Frontal cortex (tissue), 4 donors: ENCODE measurements around the gene CFAP299. TPM values are rescaled to one million over a fixed set of nuclear protein-coding genes. Genes with fewer than 3 reads are reported as not detected.

ENCODE experiments used
- DNase-seq, 2 donors: peaks; one replicate each; pipeline ENCODE4 v3.0.0; 2012; ENCODE audit warnings: low spot score in 2 of 2
- FAIRE-seq: peaks from 2 replicates; lab custom pipeline; 2012; peaks lifted over from hg19 to GRCh38; lab: Jason Lieb, UNC
- total RNA-seq: library from RNA; depleted of rRNA; stranded (reverse); fragments of >200 nt; gene quantifications from one replicate; pipeline ENCODE4 v1.2.3, GENCODE V29; 2014
- donor health status: control.
- donor health status: control.
- donor health status: control.

Gene CFAP299
- total RNA-seq, 1 donor from 2014 or later: 1.2 TPM

- FAIRE-seq (no peak), DNase-seq (no peak)
Observed at GRCh38 chr4:80852061-80852460, 516.5 kb downstream of the CFAP299 start.

- no peak for DNase-seq
Observed at GRCh38 chr4:80873571-80873970, 538.0 kb downstream of the CFAP299 start.

GRCh38 chr4:80874979-80875378 is 539.4 kb downstream of the CFAP299 start:
- DNase-seq (no peak), FAIRE-seq (no peak)

More at GRCh38 chr4:80873571-80873970, 538.0 kb downstream of the CFAP299 start:
- no peak for FAIRE-seq

- FAIRE-seq (no peak), DNase-seq (no peak)
Observed at GRCh38 chr4:80875642-80876041, 540.1 kb downstream of the CFAP299 start.

- DNase-seq: no peak
- FAIRE-seq: no peak
Observed at GRCh38 chr4:80876810-80877209, 541.3 kb downstream of the CFAP299 start.

GRCh38 chr4:80878218-80878617 is 542.7 kb downstream of the CFAP299 start:
- FAIRE-seq (no peak), DNase-seq (no peak)

- DNase-seq: no peak
- no peak for FAIRE-seq
Observed at GRCh38 chr4:80897537-80898303, 562.2 kb downstream of the CFAP299 start.

GRCh38 chr4:80900908-80901307 is 565.4 kb downstream of the CFAP299 start:
- no peak for DNase-seq
- no peak for FAIRE-seq

- FAIRE-seq (no peak), DNase-seq (no peak)
Observed at GRCh38 chr4:80903020-80903419, 567.5 kb downstream of the CFAP299 start.

- no peak for FAIRE-seq
- DNase-seq: no peak
Observed at GRCh38 chr4:80909938-80910337, 574.4 kb downstream of the CFAP299 start.

GRCh38 chr4:80911458-80911857 is 575.9 kb downstream of the CFAP299 start:
- FAIRE-seq (no peak), DNase-seq (no peak)

GRCh38 chr4:80912350-80912749 is 576.8 kb downstream of the CFAP299 start:
- FAIRE-seq (no peak), DNase-seq (no peak)

- no peak for DNase-seq
- no peak for FAIRE-seq
Observed at GRCh38 chr4:80913381-80913780, 577.9 kb downstream of the CFAP299 start.

- FAIRE-seq: no peak
Observed at GRCh38 chr4:80916770-80917169, 581.2 kb downstream of the CFAP299 start.

GRCh38 chr4:80918004-80918403 is 582.5 kb downstream of the CFAP299 start:
- no peak for FAIRE-seq
- DNase-seq: no peak

More at GRCh38 chr4:80916770-80917169, 581.2 kb downstream of the CFAP299 start:
- no peak for DNase-seq

GRCh38 chr4:80921441-80921840 is 585.9 kb downstream of the CFAP299 start:
- DNase-seq (no peak), FAIRE-seq (no peak)

- FAIRE-seq (no peak), DNase-seq (no peak)
Observed at GRCh38 chr4:80922941-80923340, 587.4 kb downstream of the CFAP299 start.

- no peak for FAIRE-seq
- no peak for DNase-seq
Observed at GRCh38 chr4:80925293-80925692, 589.8 kb downstream of the CFAP299 start.

- FAIRE-seq: no peak
Observed at GRCh38 chr4:80926446-80926845, 590.9 kb downstream of the CFAP299 start.

GRCh38 chr4:80926891-80927290 is 591.4 kb downstream of the CFAP299 start:
- no peak for FAIRE-seq
- no peak for DNase-seq

More at GRCh38 chr4:80926446-80926845, 590.9 kb downstream of the CFAP299 start:
- DNase-seq: no peak

GRCh38 chr4:80927420-80927819 is 591.9 kb downstream of the CFAP299 start:
- DNase-seq: no peak
- FAIRE-seq: no peak

- FAIRE-seq (no peak), DNase-seq (no peak)
Observed at GRCh38 chr4:80931631-80932081, 596.1 kb downstream of the CFAP299 start.
